WI38 (cell line): ENCODE results near the gene PLCD1.
"Not testable (repeated sequence)": the region's sequence is repeated elsewhere in the genome, so short reads cannot be mapped to it uniquely, and the experiment has no call there.

Experiments
- H3K4me3 ChIP-seq: 2 replicates; pipeline ENCODE4 v1.5.1; 2011; ENCODE audit warnings: low read depth, mild to moderate bottlenecking, control low read depth, low read length
- TF ChIP-seq, protein P1 (sequence below): IDR thresholded peaks from 2 replicates; pipeline ENCODE4 v1.5.1; 2012; ENCODE audit warnings: low read depth, mild to moderate bottlenecking, control low read depth, low read length

Gene PLCD1

GRCh38 chr3:38054499-38055001, 25.1 kb upstream of the PLCD1 start:
- no peak overlapping the region for H3K4me3 ChIP-seq
- TF ChIP-seq, protein P1, sequence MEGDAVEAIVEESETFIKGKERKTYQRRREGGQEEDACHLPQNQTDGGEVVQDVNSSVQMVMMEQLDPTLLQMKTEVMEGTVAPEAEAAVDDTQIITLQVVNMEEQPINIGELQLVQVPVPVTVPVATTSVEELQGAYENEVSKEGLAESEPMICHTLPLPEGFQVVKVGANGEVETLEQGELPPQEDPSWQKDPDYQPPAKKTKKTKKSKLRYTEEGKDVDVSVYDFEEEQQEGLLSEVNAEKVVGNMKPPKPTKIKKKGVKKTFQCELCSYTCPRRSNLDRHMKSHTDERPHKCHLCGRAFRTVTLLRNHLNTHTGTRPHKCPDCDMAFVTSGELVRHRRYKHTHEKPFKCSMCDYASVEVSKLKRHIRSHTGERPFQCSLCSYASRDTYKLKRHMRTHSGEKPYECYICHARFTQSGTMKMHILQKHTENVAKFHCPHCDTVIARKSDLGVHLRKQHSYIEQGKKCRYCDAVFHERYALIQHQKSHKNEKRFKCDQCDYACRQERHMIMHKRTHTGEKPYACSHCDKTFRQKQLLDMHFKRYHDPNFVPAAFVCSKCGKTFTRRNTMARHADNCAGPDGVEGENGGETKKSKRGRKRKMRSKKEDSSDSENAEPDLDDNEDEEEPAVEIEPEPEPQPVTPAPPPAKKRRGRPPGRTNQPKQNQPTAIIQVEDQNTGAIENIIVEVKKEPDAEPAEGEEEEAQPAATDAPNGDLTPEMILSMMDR = no peak

- not testable (repeated sequence) for H3K4me3 ChIP-seq
These were observed 24.5 kb upstream of the PLCD1 start for GRCh38 chr3:38053813-38054498.

DNA sequence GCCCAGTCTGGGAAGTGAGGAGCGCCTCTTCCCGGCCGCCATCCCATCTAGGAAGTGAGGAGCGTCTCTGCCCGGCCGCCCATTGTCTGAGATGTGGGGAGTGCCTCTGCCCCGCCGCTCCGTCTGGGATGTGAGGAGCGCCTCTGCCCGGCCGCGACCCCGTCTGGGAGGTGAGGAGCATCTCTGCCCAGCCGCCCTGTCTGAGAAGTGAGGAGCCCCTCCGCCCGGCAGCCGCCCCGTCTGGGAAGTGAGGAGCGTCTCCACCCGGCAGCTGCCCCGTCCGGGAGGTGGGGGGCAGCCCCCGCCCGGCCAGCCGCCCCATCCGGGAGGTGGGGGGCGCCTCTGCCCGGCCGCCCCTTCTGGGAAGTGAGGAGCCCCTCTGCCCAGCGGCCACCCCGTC, 23.8 kb upstream of the PLCD1 start:
- not testable (repeated sequence) for H3K4me3 ChIP-seq

GRCh38 chr3:38051131-38051530, 21.7 kb upstream of the PLCD1 start:
- H3K4me3 ChIP-seq = no peak overlapping the region
- TF ChIP-seq, protein P1 = no peak

DNA sequence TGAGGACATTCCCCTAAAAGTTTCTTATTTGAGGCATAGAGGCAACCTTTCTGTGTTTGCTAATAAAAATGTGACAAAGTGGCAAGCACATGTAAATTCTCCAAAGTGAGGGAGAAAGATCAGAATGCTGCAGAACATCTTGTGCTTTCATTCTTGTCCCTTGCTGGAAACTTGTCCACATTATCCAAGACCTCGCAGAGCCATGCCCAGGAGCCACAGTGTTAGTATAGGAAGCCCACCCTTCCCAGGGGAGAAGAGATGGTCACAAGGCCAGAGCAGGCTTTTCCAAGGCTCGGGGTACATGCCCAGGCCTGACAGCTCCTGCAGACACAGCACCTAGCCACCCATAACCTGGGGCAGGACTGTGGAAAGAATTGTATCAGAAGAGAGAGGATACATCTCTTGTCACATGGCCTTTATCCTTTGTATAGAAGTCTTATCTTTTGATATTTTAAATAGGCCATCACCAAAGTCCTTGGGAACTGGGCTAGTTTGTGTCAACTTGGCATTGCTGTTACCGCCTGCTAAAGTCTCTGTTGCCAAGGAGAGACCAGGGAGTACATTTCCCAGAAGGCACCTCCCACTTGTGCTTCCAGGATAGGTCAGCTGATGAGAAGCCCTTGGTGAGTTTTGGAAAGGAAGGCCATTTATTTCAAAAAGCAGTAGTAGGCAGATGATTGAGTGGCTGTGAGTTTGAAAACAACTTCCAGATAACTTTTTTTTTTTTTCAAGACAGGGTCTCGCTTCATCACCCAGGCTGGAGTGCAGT, 20.1 kb upstream of the PLCD1 start:
- TF ChIP-seq, protein P1 = no peak
- no peak overlapping the region for H3K4me3 ChIP-seq

GRCh38 chr3:38047896-38048295, 18.5 kb upstream of the PLCD1 start:
- H3K4me3 ChIP-seq = no peak overlapping the region
- TF ChIP-seq, protein P1 = no peak

GRCh38 chr3:38046821-38047220, 17.4 kb upstream of the PLCD1 start:
- TF ChIP-seq, protein P1 = no peak
- H3K4me3 ChIP-seq = no peak overlapping the region

DNA sequence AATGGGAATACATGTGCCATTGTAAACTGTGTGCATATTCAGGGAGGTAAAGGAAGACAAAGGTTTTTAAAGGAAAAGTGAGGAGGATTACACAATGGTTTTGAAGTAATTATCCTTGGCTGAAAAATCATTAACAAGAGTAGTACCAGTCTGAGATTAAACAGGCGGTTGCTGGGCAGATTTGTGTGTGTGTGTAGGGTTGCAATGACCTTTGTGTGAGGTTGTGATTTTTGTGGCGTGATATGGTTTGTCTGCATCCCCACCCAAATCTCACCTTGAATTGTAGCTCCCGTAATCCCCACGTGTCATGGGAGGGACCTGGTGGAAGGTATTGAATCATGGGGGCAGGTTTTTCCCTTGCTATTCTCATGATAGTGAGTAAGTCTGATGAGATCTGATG, 16.6 kb upstream of the PLCD1 start:
- no peak overlapping the region for H3K4me3 ChIP-seq
- TF ChIP-seq, protein P1 = no peak
